Testis (tissue), 5 donors: ENCODE data around the gene PTPRT. TPM values are rescaled to one million over a fixed set of nuclear protein-coding genes. Genes with fewer than 3 reads are reported as not detected.

Experiments used
- DNase-seq: peaks from one replicate; pipeline ENCODE4 v3.0.0-alpha.2; 2019
- H3K27ac ChIP-seq, 2 donors: fragments of 200-600 bp; sonication (generic); one replicate each; pipeline ENCODE4 v1.5.1; 2019
- H3K27me3 ChIP-seq: fragments of 200-600 bp; sonication (generic); one replicate; pipeline ENCODE4 v1.5.1; 2019
- H3K36me3 ChIP-seq: fragments of 200-600 bp; sonication (generic); one replicate; pipeline ENCODE4 v1.5.1; 2017; ENCODE audit warnings: low read depth; ENCODE audit errors: missing control alignments
- H3K4me1 ChIP-seq: fragments of 200-600 bp; sonication (generic); one replicate; pipeline ENCODE4 v1.5.1; 2019
- H3K4me3 ChIP-seq, 2 donors: fragments of 200-600 bp; sonication (generic); one replicate each; pipeline ENCODE4 v1.5.1; 2017 to 2019
- H3K9me3 ChIP-seq: fragments of 200-600 bp; sonication (generic); one replicate; pipeline ENCODE4 v1.5.1; 2017
- POLR2A ChIP-seq: fragments of 450-650 bp; IDR thresholded peaks from one replicate; pipeline ENCODE4 v1.6.1; 2017; ENCODE audit warnings: antibody characterized with exemption, mild to moderate bottlenecking, moderate library complexity
- WGBS, 2 donors: methylation state at CpG; one replicate each; pipeline ENCODE4 v1.1.5; 2018; 5-methylcytosine and 5-hydroxymethylcytosine counted together
- intact Hi-C: fragments of 100-400 bp; cut with DNase I; formaldehyde crosslinking; loops from one replicate; pipeline ENCODE4 v1.15.1; 2023; ENCODE audit warnings: low total_unique reads
- long read RNA-seq, 2 donors: transcript quantifications; one replicate each; lab custom pipeline, GENCODE V29; 2026
- polyA plus RNA-seq: library from polyadenylated mRNA; stranded (reverse); fragments of 350-450 nt; fragmentation: Illumina TruSeq; extraction: RNeasy Lipid Tissue Mini Kit (QIAGEN cat#74804); gene quantifications from one replicate; pipeline ENCODE4 v1.2.3, GENCODE V29; 2014; ENCODE audit warnings: low read depth, low replicate concordance; ENCODE audit not compliant: insufficient read depth
- total RNA-seq, 2 donors: library from RNA; depleted of rRNA; stranded (reverse); fragments of >200 nt; gene quantifications; one replicate each; pipeline ENCODE4 v1.2.3, GENCODE V29; 2016
- TF ChIP-seq, protein P1 (sequence below), 3 experiments: fragments of 450-650 bp in 2 of 3; fragments of 200-600 bp in 1 of 3; sonication (generic) in 1 of 3; IDR thresholded peaks; one replicate each; pipeline ENCODE4 v1.5.1; 2016 to 2019; ENCODE audit warnings: antibody characterized with exemption in 3 of 3, mild to moderate bottlenecking in 2 of 3, moderate library complexity in 1 of 3

Gene PTPRT
- total RNA-seq: 1 to 10 TPM; 2.3 TPM
- 2.5 TPM for polyA plus RNA-seq
- long read RNA-seq, donor 1: 0 reads
- long read RNA-seq, donor 2: 0 reads

DNA sequence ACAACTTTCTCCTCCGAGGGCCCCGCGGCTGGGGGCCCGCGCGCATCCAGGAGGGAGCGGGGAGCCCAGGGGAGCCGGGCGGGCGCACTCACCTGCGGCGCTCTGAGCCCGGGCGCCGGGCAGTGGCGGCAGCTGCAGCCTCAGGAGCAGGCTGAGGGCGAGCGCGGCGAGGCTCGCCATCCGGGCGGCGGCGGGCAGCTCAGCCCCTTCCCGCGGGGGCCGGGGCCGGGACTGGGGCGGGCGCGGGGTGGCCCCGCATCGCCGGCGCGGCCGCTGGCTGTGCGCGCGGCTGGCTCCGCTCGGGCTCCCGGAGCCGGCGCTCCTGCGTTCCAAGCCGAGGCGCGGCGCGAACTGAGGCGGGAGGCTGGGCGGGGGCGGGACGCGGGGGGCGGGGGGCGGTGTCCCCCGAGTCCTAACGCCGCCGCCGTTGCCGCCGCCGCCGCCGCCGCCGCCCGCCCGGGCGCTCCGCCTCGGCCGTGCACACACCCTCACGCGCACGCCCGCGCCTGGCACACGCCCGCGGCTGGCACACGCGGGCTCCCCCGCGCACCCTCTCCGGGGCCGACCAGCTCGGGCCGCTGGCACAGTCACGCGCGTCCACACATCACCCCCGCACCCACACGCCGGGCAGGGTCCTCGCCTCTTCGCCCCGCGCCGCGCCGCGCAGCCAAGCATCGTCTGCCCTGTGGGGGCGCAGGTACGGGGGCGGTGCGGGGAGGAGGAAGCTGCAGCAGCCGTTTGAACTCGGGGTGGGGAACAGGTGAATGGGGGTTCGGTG is at the start of gene PTPRT:
Gene PTPRT (minus strand): TSS at position 353 of the 778 bp plus-strand sequence. CDS start 173 bp downstream, at position 180.
- H3K36me3 ChIP-seq: no peaks in the 10 kb centered on the region
- peak within 1 kb of the TSS; percentile 26 to 38 for H3K4me3 ChIP-seq
- peaks cover 15% of the 10 kb centered on the region for H3K4me1 ChIP-seq
- 1 to 2% methylated on average over 8 to 57 of the region's 115 CpGs for WGBS, 2 donors
- TF ChIP-seq POLR2A: no peak
- TF ChIP-seq, protein P1, sequence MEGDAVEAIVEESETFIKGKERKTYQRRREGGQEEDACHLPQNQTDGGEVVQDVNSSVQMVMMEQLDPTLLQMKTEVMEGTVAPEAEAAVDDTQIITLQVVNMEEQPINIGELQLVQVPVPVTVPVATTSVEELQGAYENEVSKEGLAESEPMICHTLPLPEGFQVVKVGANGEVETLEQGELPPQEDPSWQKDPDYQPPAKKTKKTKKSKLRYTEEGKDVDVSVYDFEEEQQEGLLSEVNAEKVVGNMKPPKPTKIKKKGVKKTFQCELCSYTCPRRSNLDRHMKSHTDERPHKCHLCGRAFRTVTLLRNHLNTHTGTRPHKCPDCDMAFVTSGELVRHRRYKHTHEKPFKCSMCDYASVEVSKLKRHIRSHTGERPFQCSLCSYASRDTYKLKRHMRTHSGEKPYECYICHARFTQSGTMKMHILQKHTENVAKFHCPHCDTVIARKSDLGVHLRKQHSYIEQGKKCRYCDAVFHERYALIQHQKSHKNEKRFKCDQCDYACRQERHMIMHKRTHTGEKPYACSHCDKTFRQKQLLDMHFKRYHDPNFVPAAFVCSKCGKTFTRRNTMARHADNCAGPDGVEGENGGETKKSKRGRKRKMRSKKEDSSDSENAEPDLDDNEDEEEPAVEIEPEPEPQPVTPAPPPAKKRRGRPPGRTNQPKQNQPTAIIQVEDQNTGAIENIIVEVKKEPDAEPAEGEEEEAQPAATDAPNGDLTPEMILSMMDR (IDR thresholded peaks at IDR 0.05): no peak
- no peak for DNase-seq
- no peak within 1 kb of the TSS for H3K27ac ChIP-seq
- H3K9me3 ChIP-seq: no peaks in the 10 kb centered on the region
- intact Hi-C loops: no loop called here
- H3K27me3 ChIP-seq: no peaks in the 10 kb centered on the region

DNA sequence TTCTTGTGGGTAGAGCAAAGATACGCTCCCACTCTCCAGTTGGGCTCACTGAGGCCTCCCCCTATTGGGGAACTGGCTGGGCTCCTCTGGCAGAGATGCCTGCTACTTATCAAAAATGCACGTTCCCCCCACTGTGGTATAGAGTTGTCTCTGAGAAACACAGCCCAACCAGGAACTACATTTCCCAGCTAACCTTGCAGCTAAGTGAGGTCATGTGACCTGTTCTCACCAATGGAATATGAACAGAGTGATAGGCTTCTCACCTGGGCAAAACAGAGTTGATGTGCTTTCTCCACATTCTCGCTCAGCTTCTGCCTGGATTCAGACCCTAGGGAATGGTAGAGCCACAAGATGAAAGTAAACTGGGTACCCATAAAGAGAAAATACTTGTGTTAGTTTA is 49.1 kb upstream of the PTPRT start:
- no peak for TF ChIP-seq POLR2A
- TF ChIP-seq, protein P1 (IDR thresholded peaks at IDR 0.05): no peak
- intact Hi-C loops: no loop called here
- Histone ChIP-seq H3K36me3 (no peaks in the 10 kb centered on the region), H3K9me3 (no peaks in the 10 kb centered on the region), H3K4me1 (no peaks in the 10 kb centered on the region), H3K27me3 (no peaks in the 10 kb centered on the region), H3K4me3 (no peak overlapping the region), H3K27ac (no peak overlapping the region)
- 51 to 65% methylated on average over 3 of the region's 3 CpGs for WGBS, 2 donors
- peak; percentile 22 for DNase-seq

DNA sequence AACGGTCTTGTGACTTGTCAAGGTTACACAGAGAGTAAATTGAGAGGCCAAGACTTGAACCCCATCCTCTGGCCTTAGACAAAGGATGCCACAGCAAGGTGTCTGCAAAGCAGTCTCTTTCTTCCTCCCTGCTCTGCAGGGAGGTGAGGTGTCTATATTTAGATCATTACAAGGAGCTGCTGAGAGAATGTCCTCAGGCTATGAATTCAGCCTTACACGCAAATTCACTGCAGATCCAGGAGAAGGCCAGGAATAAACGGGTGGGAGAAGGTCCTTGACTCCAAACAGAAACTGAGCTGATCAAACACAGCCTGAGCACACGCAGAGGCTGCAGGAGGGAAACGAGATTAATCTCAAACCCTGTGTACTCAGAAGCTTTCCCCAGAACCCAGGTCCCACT is 48.6 kb upstream of the PTPRT start:
- Histone ChIP-seq H3K4me3 (no peak overlapping the region), H3K4me1 (no peaks in the 10 kb centered on the region), H3K9me3 (no peaks in the 10 kb centered on the region), H3K27ac (no peak overlapping the region), H3K36me3 (no peaks in the 10 kb centered on the region), H3K27me3 (no peaks in the 10 kb centered on the region)
- DNase-seq: no peak
- intact Hi-C loops: no loop called here
- TF ChIP-seq POLR2A: no peak
- TF ChIP-seq, protein P1 (IDR thresholded peaks at IDR 0.05): no peak
- WGBS, 2 donors: 45 to 52% methylated on average over 5 of the region's 5 CpGs

DNA sequence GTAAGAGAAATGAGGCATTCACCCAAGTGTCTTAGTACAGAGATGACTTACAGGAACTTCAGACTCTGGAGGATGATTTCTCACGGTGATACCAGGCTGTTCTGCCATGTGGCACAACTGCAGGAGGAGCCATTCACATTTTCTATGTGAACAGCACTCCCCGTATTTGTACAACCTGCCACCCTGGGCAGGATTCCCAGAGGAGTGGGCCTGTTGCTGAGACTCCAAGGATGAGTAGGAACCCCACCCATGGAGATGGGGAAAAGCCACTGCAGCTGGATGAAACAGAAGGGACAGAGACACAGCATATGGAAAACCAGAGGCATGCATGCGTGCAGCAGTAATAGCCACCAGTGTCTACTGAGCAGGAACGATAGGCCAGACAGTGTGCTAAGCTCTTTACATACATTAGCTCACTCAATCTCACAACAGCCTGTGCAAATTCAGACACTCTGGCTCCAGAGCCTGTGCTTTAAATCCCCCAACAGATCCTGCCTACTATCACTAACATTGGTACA is 48.0 kb upstream of the PTPRT start:
- 83 to 86% methylated on average over 4 of the region's 4 CpGs for WGBS, 2 donors
- intact Hi-C loops: no loop called here
- no peak for DNase-seq
- TF ChIP-seq, protein P1 (IDR thresholded peaks at IDR 0.05): no peak
- Histone ChIP-seq H3K4me1 (no peaks in the 10 kb centered on the region), H3K27ac (no peak overlapping the region), H3K4me3 (no peak overlapping the region), H3K27me3 (no peaks in the 10 kb centered on the region), H3K36me3 (no peaks in the 10 kb centered on the region), H3K9me3 (no peaks in the 10 kb centered on the region)
